ENCODE data around the gene CD300LD.
"Not testable (repeated sequence)": the region's sequence is repeated elsewhere in the genome, so short reads cannot be mapped to it uniquely, and the experiment has no call there.

The CD300LD gene

GRCh38 chr17:74585711-74586110 is 6.4 kb downstream of the CD300LD start:
- Histone ChIP-seq H3K4me1 (ENCODE audit: control insufficient read depth, insufficient read depth, low read length) (no peaks in the 10 kb centered on the region), H3K9me3 (replicated peaks; ENCODE audit: low read length) (peaks cover 6% of the 10 kb centered on the region), H3K4me3 (ENCODE audit: low read length) (no peak overlapping the region), H3K36me3 (ENCODE audit: insufficient read depth, low read length) (no peaks in the 10 kb centered on the region), H3K9ac (ENCODE audit: low read depth, low read length) (no peak overlapping the region), H3K27me3 (ENCODE audit: control insufficient read depth, insufficient read depth, low read length) (no peaks in the 10 kb centered on the region), H3K4me2 (ENCODE audit: low read length) (no peak overlapping the region)

GRCh38 chr17:74584292-74585060 is 7.6 kb downstream of the CD300LD start:
- Histone ChIP-seq H3K4me1 (ENCODE audit: control insufficient read depth, insufficient read depth, low read length) (no peaks in the 10 kb centered on the region), H3K9me3 (replicated peaks; ENCODE audit: low read length) (peaks cover 6% of the 10 kb centered on the region), H3K27me3 (ENCODE audit: control insufficient read depth, insufficient read depth, low read length) (no peaks in the 10 kb centered on the region), H3K4me3 (ENCODE audit: low read length) (no peak overlapping the region), H3K4me2 (ENCODE audit: low read length) (no peak overlapping the region), H3K36me3 (ENCODE audit: insufficient read depth, low read length) (no peaks in the 10 kb centered on the region), H3K9ac (ENCODE audit: low read depth, low read length) (no peak overlapping the region)

GRCh38 chr17:74582633-74583032 is 9.4 kb downstream of the CD300LD start:
- peaks cover 6% of the 10 kb centered on the region for H3K9me3 ChIP-seq (replicated peaks; ENCODE audit: low read length)
- no peaks in the 10 kb centered on the region for H3K36me3 ChIP-seq (ENCODE audit: insufficient read depth, low read length)
- no peak overlapping the region for H3K4me2 ChIP-seq (ENCODE audit: low read length)
- H3K4me1 ChIP-seq (ENCODE audit: control insufficient read depth, insufficient read depth, low read length), result no peaks in the 10 kb centered on the region
- H3K27me3 ChIP-seq (ENCODE audit: control insufficient read depth, insufficient read depth, low read length), result no peaks in the 10 kb centered on the region
- no peak overlapping the region for H3K4me3 ChIP-seq (ENCODE audit: low read length)
- no peak overlapping the region for H3K9ac ChIP-seq (ENCODE audit: low read depth, low read length)

- Histone ChIP-seq H3K4me3 (ENCODE audit: low read length) (no peak overlapping the region), H3K4me1 (ENCODE audit: control insufficient read depth, insufficient read depth, low read length) (no peaks in the 10 kb centered on the region), H3K4me2 (ENCODE audit: low read length) (no peak overlapping the region), H3K27me3 (ENCODE audit: control insufficient read depth, insufficient read depth, low read length) (no peaks in the 10 kb centered on the region), H3K9ac (ENCODE audit: low read depth, low read length) (no peak overlapping the region), H3K36me3 (ENCODE audit: insufficient read depth, low read length) (no peaks in the 10 kb centered on the region), H3K9me3 (replicated peaks; ENCODE audit: low read length) (peaks cover 6% of the 10 kb centered on the region)
Measured at GRCh38 chr17:74579900-74580299, 12.2 kb downstream of the CD300LD start.

- no peak overlapping the region for H3K9ac ChIP-seq (ENCODE audit: low read depth, low read length)
- no peak overlapping the region for H3K4me2 ChIP-seq (ENCODE audit: low read length)
- H3K27me3 ChIP-seq (ENCODE audit: control insufficient read depth, insufficient read depth, low read length), result no peaks in the 10 kb centered on the region
- no peaks in the 10 kb centered on the region for H3K4me1 ChIP-seq (ENCODE audit: control insufficient read depth, insufficient read depth, low read length)
- H3K36me3 ChIP-seq (ENCODE audit: insufficient read depth, low read length), result no peaks in the 10 kb centered on the region
- H3K9me3 ChIP-seq (replicated peaks; ENCODE audit: low read length), result peaks cover 6% of the 10 kb centered on the region
- H3K4me3 ChIP-seq (ENCODE audit: low read length), result no peak overlapping the region
Measured at GRCh38 chr17:74578979-74579378, 13.1 kb downstream of the CD300LD start.

GRCh38 chr17:74574489-74575142 is 17.5 kb downstream of the CD300LD start:
- Histone ChIP-seq H3K4me1 (ENCODE audit: control insufficient read depth, insufficient read depth, low read length) (no peaks in the 10 kb centered on the region), H3K9ac (ENCODE audit: low read depth, low read length) (no peak overlapping the region), H3K36me3 (ENCODE audit: insufficient read depth, low read length) (no peaks in the 10 kb centered on the region), H3K4me2 (ENCODE audit: low read length) (no peak overlapping the region), H3K27me3 (ENCODE audit: control insufficient read depth, insufficient read depth, low read length) (no peaks in the 10 kb centered on the region), H3K9me3 (replicated peaks; ENCODE audit: low read length) (no peaks in the 10 kb centered on the region), H3K4me3 (ENCODE audit: low read length) (no peak overlapping the region)

- H3K4me3 ChIP-seq (ENCODE audit: low read length); H3K9ac ChIP-seq (ENCODE audit: low read depth, low read length); H3K4me1 ChIP-seq (ENCODE audit: control insufficient read depth, insufficient read depth, low read length); H3K9me3 ChIP-seq (replicated peaks; ENCODE audit: low read length); H3K27me3 ChIP-seq (ENCODE audit: control insufficient read depth, insufficient read depth, low read length); H3K4me2 ChIP-seq (ENCODE audit: low read length); H3K36me3 ChIP-seq (ENCODE audit: insufficient read depth, low read length): not testable (repeated sequence)
Measured at GRCh38 chr17:74573635-74574034, 18.4 kb downstream of the CD300LD start.

GRCh38 chr17:74573169-74573568 is 18.9 kb downstream of the CD300LD start:
- H3K36me3 ChIP-seq (ENCODE audit: insufficient read depth, low read length), result no peaks in the 10 kb centered on the region
- no peak overlapping the region for H3K4me3 ChIP-seq (ENCODE audit: low read length)
- no peak overlapping the region for H3K9ac ChIP-seq (ENCODE audit: low read depth, low read length)
- no peak overlapping the region for H3K4me2 ChIP-seq (ENCODE audit: low read length)
- H3K4me1 ChIP-seq (ENCODE audit: control insufficient read depth, insufficient read depth, low read length), result no peaks in the 10 kb centered on the region
- no peaks in the 10 kb centered on the region for H3K27me3 ChIP-seq (ENCODE audit: control insufficient read depth, insufficient read depth, low read length)
- H3K9me3 ChIP-seq (replicated peaks; ENCODE audit: low read length), result no peaks in the 10 kb centered on the region

GRCh38 chr17:74571621-74572270 is 20.3 kb downstream of the CD300LD start:
- Histone ChIP-seq H3K27me3 (ENCODE audit: control insufficient read depth, insufficient read depth, low read length) (no peaks in the 10 kb centered on the region), H3K4me3 (ENCODE audit: low read length) (no peak overlapping the region), H3K36me3 (ENCODE audit: insufficient read depth, low read length) (no peaks in the 10 kb centered on the region), H3K9ac (ENCODE audit: low read depth, low read length) (no peak overlapping the region), H3K4me2 (ENCODE audit: low read length) (no peak overlapping the region), H3K4me1 (ENCODE audit: control insufficient read depth, insufficient read depth, low read length) (no peaks in the 10 kb centered on the region), H3K9me3 (replicated peaks; ENCODE audit: low read length) (no peaks in the 10 kb centered on the region)

GRCh38 chr17:74569020-74570003 is 22.8 kb downstream of the CD300LD start:
- no peaks in the 10 kb centered on the region for H3K27me3 ChIP-seq (ENCODE audit: control insufficient read depth, insufficient read depth, low read length)
- no peaks in the 10 kb centered on the region for H3K4me1 ChIP-seq (ENCODE audit: control insufficient read depth, insufficient read depth, low read length)
- H3K4me2 ChIP-seq (ENCODE audit: low read length), result no peak overlapping the region
- no peak overlapping the region for H3K9ac ChIP-seq (ENCODE audit: low read depth, low read length)
- H3K9me3 ChIP-seq (replicated peaks; ENCODE audit: low read length), result no peaks in the 10 kb centered on the region
- H3K4me3 ChIP-seq (ENCODE audit: low read length), result no peak overlapping the region
- no peaks in the 10 kb centered on the region for H3K36me3 ChIP-seq (ENCODE audit: insufficient read depth, low read length)

Data from skeletal muscle satellite cell (primary cell).